K562 (cell line): Measurements from ENCODE around the gene CRAMP1. TPM values are rescaled to one million over a fixed set of nuclear protein-coding genes. Genes with fewer than 3 reads are reported as not detected.

Source experiments
- ARID1B ChIP-seq: fragments of 450-650 bp; IDR thresholded peaks from 2 replicates; pipeline ENCODE4 v1.6.1; 2016; ENCODE audit warnings: antibody characterized with exemption, mild to moderate bottlenecking, inconsistent platforms
- ARID4B ChIP-seq: sonication (generic); formaldehyde crosslinking; IDR thresholded peaks from 2 replicates; pipeline ENCODE4 v1.8.0; 2022; ENCODE audit warnings: mild to moderate bottlenecking, missing genetic modification reagents
- CREB5 ChIP-seq: fragments of 250-450 bp; sonication (Bioruptor Pico); IDR thresholded peaks from 2 replicates; pipeline ENCODE4 v1.5.0; 2020; ENCODE audit warnings: mild to moderate bottlenecking
- GABPB2 ChIP-seq: fragments of 250-450 bp; sonication (Bioruptor Pico); conservative IDR thresholded peaks from 2 replicates; pipeline ENCODE4 v1.5.1; 2021; ENCODE audit warnings: mild to moderate bottlenecking
- RREB1 ChIP-seq: fragments of 250-450 bp; sonication (Bioruptor Pico); IDR thresholded peaks from 2 replicates; pipeline ENCODE4 v1.4.0; 2020
- SAFB2 ChIP-seq: fragments of 200-400 bp; formaldehyde crosslinking; IDR thresholded peaks from 2 replicates; pipeline ENCODE4 v1.6.1; 2018; ENCODE audit warnings: borderline replicate concordance, low read length, low read depth, moderate library complexity; ENCODE audit not compliant: severe bottlenecking
- SMAD2 ChIP-seq: fragments of 150-350 bp; IDR thresholded peaks from 2 replicates; pipeline ENCODE4 v1.6.1; 2014; ENCODE audit warnings: low read depth, mild to moderate bottlenecking, low read length
- ZNF143 ChIP-seq: sonication (generic); formaldehyde crosslinking; IDR thresholded peaks from 2 replicates; pipeline ENCODE4 v1.9.0; 2022; ENCODE audit warnings: mild to moderate bottlenecking, missing genetic modification reagents
- ZNF3 ChIP-seq: fragments of 250-450 bp; sonication (Bioruptor Pico); IDR thresholded peaks from 2 replicates; pipeline ENCODE4 v1.5.0; 2021; ENCODE audit warnings: mild to moderate bottlenecking, moderate library complexity
- ZNF79 ChIP-seq: fragments of 250-450 bp; sonication (Bioruptor Pico); IDR thresholded peaks from 2 replicates; pipeline ENCODE4 v1.4.0; 2020; ENCODE audit warnings: low read depth, mild to moderate bottlenecking, moderate library complexity
- polyA plus RNA-seq, 8 experiments: library from polyadenylated mRNA; depleted of rRNA in 4 of 8; stranded (reverse) in 5 of 8; unstranded in 3 of 8; fragments of >200 nt; fragmentation: Nextera tagmentation in 2 of 8; fragmentation: Illumina TruSeq in 1 of 8; extraction: Ambion mirVana in 2 of 8; extraction: Trizol in 1 of 8; gene quantifications; 2 replicates each; pipeline versions ENCODE4 v1.2.1 to v1.2.3, GENCODE V29; 2011 to 2014; ENCODE audit warnings: inconsistent platforms in 1 of 8, missing spikeins in 1 of 8
- total RNA-seq, 7 experiments: library from RNA; depleted of rRNA in 6 of 7; stranded (reverse); fragments of >200 nt in 6 of 7; fragmentation: Illumina TruSeq in 2 of 7; extraction: Trizol in 2 of 7; gene quantifications; 2 replicates each; pipeline versions ENCODE4 v1.2.1 to v1.2.3, GENCODE V29; 2011 to 2021; ENCODE audit warnings: low replicate concordance in 1 of 7
- TF ChIP-seq, protein P1 (sequence below): sonication (generic); formaldehyde crosslinking; IDR thresholded peaks from 2 replicates; pipeline ENCODE4 v1.8.1; 2023; ENCODE audit warnings: mild to moderate bottlenecking, missing genetic modification reagents

Gene CRAMP1
- total and polyA plus RNA-seq, 9 of the 15 experiments (the other 6 are each of a cell fraction or from before 2014, with no cell fraction given): 0.52 to 20.8 (median 7.5) TPM

DNA sequence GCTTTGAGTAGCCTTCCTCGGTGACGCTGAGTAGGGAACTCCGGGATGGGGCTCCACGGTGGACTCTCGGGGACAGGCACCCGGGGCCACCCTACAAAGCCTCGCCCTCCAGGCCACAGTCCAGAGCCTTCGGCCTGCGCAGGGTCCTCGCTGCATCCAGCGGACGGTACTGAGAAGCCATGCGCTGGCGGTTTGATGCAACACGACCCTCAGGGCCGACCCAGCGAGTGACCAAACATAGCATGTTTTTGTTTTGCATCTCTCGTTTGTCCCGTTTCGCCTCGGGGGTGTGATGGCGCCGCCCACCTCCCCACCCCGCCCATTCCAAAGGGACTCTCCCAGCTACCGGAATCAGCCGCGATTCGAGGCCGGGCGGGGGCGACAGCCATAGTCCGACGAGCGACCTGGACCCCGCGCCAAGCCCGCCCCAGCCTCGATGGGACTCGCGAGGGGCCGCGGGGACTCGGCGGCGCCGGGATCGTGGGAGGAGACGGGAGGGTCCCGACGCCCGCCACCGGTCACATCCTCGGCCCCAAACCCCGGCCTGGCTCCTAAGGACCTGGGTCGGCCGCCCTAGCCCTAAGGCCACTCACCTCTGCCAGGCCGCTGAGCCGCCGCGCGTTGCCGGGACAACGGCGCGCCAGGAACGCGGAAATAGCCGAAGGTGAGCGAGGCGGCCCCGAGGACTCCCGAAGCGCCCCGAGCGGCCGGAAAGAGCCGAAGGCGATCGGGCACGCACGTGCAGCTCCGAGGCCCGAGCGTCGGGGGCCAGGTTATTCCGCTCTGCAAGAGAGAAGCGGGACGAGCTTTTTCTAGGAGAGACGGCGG lies 1.9 kb upstream of the CRAMP1 start (continued):
- no peak for TF ChIP-seq RREB1 (CRISPR knock-in tag)
- no peak for TF ChIP-seq ZNF79 (CRISPR knock-in tag)
- TF ChIP-seq CREB5 (CRISPR knock-in tag): no peak
- no peak for TF ChIP-seq ARID1B
- TF ChIP-seq ZNF143 (CRISPR knock-in tag): no peak
- no peak for TF ChIP-seq ZNF3 (CRISPR knock-in tag)
- TF ChIP-seq, protein P1, sequence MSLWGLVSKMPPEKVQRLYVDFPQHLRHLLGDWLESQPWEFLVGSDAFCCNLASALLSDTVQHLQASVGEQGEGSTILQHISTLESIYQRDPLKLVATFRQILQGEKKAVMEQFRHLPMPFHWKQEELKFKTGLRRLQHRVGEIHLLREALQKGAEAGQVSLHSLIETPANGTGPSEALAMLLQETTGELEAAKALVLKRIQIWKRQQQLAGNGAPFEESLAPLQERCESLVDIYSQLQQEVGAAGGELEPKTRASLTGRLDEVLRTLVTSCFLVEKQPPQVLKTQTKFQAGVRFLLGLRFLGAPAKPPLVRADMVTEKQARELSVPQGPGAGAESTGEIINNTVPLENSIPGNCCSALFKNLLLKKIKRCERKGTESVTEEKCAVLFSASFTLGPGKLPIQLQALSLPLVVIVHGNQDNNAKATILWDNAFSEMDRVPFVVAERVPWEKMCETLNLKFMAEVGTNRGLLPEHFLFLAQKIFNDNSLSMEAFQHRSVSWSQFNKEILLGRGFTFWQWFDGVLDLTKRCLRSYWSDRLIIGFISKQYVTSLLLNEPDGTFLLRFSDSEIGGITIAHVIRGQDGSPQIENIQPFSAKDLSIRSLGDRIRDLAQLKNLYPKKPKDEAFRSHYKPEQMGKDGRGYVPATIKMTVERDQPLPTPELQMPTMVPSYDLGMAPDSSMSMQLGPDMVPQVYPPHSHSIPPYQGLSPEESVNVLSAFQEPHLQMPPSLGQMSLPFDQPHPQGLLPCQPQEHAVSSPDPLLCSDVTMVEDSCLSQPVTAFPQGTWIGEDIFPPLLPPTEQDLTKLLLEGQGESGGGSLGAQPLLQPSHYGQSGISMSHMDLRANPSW: no peak
- no peak for TF ChIP-seq SMAD2
- TF ChIP-seq GABPB2: no peak
- peak; percentile 95 for TF ChIP-seq ARID4B (CRISPR knock-in tag)
- no peak for TF ChIP-seq SAFB2
